HG03575 (cell line): ENCODE results near the gene GRSF1.
A peak's percentile ranks its signal among the peaks of the same experiment; 100 is the strongest.
"Not testable (repeated sequence)": the region's sequence is repeated elsewhere in the genome, so short reads cannot be mapped to it uniquely, and the experiment has no call there.

Source experiments
- ATAC-seq: cut with Tn5 transposase; IDR thresholded peaks from one replicate; pipeline ENCODE4 v1.9.1; 2021; ENCODE audit not compliant: unreplicated experiment, insufficient number of reproducible peaks, low FRiP score; ENCODE audit errors: extremely low read depth

The GRSF1 gene, protein sequence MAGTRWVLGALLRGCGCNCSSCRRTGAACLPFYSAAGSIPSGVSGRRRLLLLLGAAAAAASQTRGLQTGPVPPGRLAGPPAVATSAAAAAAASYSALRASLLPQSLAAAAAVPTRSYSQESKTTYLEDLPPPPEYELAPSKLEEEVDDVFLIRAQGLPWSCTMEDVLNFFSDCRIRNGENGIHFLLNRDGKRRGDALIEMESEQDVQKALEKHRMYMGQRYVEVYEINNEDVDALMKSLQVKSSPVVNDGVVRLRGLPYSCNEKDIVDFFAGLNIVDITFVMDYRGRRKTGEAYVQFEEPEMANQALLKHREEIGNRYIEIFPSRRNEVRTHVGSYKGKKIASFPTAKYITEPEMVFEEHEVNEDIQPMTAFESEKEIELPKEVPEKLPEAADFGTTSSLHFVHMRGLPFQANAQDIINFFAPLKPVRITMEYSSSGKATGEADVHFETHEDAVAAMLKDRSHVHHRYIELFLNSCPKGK

DNA sequence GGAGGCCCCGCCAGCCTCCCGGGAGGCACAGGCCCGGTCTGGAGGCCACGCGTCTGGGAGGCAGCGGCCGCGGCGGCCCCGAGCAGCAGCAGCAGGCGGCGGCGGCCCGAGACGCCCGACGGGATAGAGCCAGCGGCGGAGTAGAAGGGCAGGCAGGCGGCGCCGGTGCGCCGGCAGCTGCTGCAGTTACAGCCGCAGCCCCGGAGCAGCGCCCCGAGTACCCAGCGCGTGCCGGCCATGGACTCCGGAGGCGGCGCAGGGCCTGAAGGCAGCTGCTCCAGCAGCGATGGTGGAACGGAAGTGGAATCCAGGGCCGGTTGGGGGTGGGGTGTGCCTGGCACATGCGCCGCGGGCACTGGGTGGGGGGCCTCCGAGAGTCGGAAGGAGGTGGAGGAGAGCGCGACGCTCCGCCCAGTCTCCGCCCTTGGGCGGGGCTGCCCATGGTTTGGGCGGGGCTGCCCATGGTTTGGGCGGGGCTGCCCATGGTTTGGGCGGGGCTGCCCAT is at the start of gene GRSF1:
Gene GRSF1, minus strand, starts transcription at position 302 of the 505 bp plus-strand sequence. Its CDS starts 63 bp downstream, at position 239.
- ATAC-seq: no peak

DNA sequence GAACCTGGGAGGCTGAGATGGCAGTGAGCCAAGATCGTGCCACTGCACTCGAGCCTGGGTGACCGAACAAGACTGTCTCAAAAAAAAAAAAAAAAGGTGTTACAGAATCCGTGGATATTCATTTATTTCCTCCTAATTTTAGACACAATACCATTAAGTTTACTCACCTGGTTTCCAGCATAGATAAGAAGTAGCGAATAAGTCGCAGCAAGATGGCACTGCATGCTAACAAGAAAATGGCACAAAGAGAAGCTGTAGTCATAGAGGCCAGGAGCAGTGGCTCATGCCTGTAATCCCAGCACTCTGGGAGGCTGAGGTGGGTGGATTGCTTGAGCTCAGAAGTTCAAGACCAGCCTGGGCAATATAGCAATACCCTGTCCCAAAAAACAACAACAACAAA is 45.5 kb upstream of the GRSF1 start:
- ATAC-seq: no peak

DNA sequence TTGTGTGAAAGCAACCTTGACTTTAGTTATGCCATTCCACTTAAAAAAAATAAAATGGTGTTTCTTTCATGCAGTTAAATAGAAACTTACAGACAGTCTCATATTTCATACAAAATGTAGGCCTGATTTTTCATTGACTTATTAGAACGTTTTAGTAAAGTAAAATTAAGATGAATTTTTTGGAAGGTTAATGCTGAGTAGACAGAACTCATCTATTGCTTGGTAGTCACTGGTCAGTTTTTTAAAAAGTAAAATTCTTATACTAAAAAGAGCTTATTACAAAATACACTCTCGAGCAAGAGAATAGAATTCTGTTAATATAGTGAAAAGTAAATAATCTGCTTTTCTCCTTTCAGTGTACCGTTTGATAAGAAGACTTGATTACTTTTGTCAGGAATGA is 41.0 kb upstream of the GRSF1 start:
- no peak for ATAC-seq

DNA sequence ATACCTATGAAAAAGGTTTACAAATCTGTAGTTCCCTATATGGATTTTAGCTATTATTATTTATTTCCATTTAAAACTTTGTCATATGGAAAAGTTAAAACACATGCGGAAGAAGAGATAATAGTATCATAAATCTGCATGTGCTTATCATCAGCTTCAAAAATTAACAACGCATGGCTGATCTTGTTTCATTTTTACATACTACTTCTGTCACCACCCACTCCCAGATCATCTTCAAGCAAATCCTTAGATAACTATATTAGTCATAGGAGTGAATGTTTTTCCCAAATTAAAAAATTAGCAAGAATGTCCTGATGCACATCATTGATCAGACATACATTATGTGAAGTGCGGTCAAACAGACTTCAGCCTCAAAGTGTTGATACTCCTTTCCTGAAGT is 37.9 kb upstream of the GRSF1 start:
- no peak for ATAC-seq

DNA sequence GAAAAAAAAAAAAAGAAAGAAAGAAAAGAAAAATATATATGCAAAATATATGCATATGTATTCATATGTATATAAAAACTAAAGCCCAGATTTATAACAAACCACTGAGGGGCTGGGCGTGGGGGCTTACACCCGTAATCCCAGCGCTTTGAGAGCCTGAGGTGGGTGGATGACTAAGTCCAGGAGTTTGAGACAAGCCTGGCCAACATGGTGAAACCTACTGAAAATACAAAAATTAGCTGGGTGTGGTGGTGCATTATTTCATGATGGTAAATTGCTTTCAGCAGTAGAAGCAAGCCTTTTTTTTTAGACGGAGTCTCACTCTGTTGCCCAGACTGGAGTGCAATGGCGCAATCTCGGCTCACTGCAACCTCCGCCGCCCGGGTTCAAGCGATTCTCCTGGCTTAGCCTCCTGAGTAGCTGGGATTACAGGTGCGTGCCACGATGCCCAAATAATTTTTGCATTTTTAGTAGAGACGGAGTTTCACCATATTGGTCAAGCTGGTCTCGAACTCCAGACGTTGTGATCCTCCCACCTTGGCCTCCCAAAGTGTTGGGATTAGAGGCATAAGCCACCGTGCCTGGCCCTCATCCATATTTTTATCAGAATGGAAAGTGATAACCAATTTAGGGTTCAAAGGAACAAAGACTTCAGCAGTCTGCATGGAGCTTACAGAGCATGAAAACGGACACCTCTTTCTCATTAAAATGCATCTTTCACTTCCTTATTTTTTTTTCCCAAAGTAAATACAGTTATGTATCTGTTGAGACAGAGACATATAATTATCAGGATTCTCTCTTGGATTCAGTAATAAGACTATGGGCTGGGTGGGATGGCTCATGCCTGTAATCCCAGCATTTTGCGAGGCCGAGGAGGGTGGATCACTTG is 34.8 kb upstream of the GRSF1 start:
- peak; percentile 53 for ATAC-seq

DNA sequence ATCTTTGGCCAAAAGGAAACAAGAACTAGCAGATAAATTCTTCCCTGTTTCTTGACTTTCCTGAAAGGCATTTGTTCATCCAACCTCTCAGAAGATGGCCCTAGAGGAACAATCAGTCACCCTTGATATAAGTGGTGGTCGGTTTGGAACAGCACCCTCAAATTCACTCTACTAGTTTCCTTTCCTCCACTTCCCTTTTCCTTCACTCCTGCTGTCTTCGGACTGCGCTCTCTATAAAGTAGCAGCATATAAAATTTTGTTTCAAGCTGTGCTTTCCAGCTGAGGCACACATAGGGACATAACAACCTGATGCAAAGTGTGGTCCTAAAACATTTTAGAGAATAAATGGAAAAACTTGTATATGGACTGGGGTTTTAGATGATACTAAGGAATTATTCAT is 33.5 kb upstream of the GRSF1 start:
- ATAC-seq: no peak

DNA sequence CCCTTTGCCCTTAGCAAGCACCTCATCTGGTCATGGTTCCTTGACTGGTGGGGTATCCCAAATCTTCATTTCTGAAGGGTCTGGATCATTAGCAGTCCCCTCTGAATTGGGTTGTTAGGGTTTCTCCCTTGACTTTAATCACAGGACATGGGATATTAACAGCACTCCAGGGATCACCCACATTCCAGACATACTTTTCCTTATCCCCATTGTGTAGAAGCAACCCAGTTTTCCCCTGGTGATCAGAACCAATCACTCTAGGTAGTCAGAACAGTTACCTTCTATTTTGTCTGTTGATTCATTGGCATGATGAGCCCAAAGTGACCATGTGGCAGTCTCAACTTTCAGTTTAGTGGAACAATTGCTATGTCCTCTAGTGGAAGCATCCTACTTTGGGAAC is 29.1 kb upstream of the GRSF1 start:
- ATAC-seq: no peak

DNA sequence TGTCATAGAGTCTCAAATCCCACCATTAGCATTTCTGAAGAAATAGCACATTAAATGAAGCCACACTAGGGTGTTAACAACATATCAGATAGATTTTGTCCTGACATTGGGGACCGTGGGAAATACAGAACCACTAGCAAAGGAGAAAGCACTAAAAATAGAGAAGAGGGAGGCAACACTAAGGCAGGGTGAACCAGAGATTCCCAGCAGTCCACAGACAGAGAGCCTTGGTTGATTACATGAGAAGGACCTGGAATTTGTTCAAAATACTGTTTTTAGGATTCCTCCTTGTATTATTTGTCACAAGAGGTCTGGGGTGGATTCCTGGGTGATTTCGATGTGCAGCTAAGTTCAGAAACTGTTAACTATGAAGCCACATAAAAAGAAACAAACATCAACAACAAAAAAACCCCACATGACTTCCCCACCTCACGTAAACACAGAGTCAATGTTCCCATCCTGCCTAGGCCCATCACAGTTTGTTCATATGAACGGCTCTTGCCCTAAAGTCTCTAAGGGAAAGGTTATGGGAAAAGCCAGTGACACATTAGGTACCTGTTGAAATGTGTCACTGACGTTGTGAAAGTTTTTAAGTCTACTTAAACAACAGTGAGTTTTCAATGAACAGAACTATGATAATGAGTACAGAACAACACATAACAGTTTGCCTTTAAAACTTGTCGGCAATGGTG is 23.6 kb upstream of the GRSF1 start:
- ATAC-seq: no peak

DNA sequence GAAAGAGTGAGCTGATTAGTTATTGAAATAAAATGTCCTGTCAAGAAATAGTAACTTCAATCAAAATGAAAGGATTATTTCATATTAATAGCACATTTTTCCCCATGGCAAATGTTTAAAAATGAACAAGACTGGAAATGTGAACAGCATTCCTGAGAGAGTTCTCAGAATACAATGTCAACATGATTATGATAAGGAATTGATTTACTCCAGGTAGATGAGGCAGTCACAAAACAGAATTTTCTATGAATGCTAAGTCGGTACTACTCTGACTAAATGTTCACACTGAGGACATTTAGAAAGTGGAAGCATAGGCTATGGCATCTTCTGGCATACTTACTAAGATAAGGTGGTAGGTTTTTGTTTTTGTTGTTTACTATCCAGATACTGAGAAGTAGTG is 19.4 kb upstream of the GRSF1 start:
- no peak for ATAC-seq

DNA sequence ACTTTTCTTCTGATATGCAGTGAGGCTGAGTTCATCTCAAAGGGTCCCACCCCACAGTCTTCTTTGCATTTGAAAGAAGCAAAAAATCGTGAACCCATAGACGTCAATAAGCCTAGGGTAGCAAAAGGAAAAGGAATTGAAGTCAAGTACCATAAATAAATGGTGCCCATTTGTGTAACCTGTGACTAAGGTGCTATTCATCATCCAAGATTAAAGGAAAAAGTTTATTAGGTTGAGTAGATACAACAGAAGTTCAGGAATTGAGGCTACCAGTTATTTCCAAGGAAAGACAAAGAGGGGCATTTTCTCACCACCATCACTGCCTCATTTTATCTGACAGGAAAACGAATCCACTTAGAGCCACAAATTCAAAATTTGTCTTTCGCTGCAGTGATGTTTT is 18.8 kb upstream of the GRSF1 start:
- ATAC-seq: no peak

DNA sequence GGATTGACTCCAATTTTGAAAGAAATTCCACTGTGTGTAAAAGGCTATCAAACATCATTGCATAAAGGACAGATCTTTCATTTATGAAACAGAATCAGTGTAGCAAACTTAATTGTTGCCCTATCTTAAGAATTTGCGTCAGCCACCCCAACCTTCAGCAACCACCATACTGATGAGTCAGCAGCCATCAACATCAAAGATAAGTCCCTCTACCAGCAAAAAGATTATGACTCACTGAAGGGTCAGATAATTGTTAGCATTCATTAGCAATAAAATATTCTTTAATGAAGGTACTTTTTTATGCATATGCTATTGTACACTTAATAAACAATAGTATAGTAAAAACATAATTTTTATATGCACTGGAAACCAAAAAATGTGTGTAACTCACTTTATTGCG is 15.8 kb upstream of the GRSF1 start:
- ATAC-seq: no peak

DNA sequence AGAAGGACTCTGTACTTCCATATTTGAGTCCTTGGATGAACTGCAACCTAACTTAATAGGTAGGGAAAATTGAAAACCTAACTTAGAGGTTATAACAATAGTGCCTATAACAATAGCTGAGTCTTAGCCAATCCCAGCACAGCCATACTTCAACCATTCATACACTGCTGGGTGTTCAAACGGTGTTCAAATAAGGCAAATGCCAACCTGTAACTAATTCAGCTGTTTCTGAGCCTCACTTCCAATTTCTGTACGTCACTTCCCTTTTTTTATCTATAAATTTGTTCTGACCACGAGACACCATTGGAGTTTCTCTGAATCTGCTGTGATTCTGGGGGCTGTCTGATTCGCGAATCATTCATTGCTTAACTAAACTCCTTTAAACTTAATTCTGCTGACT is 9.6 kb upstream of the GRSF1 start:
- no peak for ATAC-seq

DNA sequence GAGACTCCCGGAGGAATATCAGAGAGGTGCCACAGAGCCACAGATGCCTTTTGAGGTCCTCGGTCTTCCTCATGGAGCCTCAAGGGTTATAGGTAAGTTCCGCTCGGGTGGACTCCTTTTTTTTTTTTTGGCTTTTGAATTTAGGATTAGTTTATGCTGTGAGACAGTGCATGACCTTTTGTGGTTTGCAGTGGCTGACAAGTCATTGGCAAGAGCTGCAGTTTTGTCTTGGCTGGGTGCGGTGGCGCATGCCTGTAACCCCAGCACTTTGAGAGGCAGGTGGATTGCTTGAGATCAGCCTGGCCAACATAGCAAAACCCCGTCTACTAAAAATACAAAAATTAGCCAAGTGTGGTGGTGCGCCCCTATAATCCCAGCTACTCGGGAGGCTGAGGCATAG is 4.5 kb upstream of the GRSF1 start:
- no peak for ATAC-seq

DNA sequence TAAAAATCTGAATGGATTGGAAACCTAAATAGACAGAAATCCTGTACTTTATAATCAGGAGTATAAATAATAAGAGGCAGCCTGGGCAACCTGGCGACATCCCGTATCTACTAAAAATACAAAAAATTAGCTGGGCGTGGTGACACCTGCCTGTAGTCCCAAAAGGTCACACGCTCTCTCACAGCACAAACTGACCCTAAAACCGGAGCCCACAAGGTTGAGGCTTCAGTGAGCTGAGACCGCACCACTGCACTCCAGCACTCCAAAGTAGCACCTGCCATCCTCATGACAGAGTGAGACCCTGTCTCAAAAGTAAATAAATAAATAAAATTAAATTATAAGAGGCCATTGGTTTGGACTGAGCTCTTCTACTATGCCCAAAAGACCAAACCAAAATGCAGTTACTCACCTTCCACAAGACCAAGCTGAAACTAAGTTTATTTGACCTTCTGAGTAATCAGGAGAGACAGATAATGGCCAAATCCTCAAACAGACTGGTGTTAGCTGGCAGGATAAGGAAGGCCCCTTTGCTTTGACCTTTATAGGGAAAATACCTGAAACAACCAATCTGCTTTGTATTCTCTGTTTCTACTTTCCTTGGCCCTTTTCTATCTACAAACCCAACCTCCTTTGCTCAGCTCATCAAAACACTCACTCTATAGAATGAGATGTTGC is 3.2 kb upstream of the GRSF1 start:
- peak; percentile 45 for ATAC-seq

DNA sequence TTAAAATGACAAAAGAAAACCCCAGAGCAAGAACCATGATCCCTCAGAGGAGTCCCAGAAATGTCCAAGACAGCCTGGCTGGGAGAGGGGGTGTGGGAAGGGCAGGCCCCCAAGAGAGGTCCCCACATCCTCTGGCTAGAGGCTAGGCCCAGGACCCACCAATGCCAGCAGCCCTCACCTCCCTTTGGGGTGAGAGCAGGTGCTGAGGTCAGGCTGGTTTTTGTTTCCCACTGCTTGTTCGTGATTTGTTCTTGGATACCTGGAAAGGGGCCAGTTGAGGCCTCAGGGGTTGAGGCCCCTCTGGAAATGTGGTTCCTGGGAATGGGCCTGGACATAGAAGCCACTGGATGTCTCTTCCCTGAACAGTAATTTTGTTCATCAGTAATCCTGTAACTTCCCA is 2.3 kb upstream of the GRSF1 start:
- no peak for ATAC-seq

DNA sequence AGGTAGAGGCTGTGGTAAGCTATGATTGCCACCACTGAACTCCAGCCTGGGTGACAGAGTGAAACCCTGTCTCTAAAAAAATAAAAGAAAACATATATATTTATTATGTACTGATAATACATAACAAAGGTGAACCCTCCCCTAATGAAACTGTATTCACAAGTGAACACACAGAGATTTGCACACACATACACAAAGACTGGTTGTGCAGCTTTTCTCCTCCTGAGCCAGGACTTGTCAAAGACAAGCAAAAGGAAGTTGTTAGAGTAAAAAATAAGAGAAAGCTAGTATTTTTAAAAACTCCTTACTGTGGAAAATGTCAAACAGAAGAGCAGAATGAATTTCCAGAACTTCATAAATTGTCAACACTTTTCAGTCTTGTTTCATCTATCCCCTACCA is 1.5 kb upstream of the GRSF1 start:
- ATAC-seq: no peak

DNA sequence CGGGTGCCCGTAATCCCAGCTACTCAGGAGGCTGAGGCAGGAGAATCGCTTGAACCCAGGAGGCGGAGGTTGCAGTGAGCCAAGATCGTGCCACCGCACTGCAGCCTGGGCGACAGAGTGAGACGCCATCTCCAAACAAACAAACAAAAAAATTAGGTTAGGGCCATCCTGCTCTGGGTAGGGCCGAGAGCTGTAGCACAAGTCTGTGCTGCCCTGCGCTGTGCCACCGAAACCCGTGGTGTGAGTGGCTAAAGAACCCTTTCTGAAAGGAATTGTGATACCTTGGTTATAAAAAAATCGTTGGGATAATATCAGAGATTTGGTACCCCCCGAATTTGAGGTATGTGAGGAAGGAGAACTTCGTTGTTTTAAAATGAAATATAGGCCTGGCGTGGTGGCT is 941 bp upstream of the GRSF1 start:
- ATAC-seq: not testable (repeated sequence)

DNA sequence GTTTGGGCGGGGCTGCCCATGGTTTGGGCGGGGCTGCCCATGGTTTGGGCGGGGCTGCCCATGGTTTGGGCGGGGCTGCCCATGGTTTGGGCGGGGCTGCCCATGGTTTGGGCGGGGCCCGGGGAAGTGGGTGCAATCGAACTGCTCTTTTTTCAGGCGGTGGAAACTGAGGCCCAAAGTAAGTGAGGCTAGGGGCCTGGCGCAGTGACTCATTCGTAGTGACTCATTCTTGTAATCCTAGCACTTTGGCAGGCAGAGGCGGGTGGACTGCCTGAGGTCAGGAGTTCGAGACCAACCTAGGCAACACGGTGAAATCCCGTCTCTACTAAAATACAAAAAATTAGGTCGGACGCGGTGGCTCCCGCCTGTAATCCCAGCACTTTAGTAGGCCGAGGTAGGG is 447 bp upstream of the GRSF1 start:
- ATAC-seq: not testable (repeated sequence)
